HG03103 (cell line): ENCODE data around the gene DYNC2LI1.
"Not testable (repeated sequence)": the region's sequence is repeated elsewhere in the genome, so short reads cannot be mapped to it uniquely, and the experiment has no call there.

Source experiments
- ATAC-seq: cut with Tn5 transposase; IDR thresholded peaks from one replicate; pipeline ENCODE4 v1.9.1; 2021; ENCODE audit warnings: low read depth; ENCODE audit not compliant: unreplicated experiment

DYNC2LI1 gene

GRCh38 chr2:43773876-43774613, at the start of gene DYNC2LI1:
DYNC2LI1 (plus strand) TSS chr2:43774039; CDS start chr2:43774139, 100 bp downstream.
- ATAC-seq = peak; percentile 97

GRCh38 chr2:43724728-43725526, 48.9 kb upstream of the DYNC2LI1 start:
- ATAC-seq = no peak

DNA sequence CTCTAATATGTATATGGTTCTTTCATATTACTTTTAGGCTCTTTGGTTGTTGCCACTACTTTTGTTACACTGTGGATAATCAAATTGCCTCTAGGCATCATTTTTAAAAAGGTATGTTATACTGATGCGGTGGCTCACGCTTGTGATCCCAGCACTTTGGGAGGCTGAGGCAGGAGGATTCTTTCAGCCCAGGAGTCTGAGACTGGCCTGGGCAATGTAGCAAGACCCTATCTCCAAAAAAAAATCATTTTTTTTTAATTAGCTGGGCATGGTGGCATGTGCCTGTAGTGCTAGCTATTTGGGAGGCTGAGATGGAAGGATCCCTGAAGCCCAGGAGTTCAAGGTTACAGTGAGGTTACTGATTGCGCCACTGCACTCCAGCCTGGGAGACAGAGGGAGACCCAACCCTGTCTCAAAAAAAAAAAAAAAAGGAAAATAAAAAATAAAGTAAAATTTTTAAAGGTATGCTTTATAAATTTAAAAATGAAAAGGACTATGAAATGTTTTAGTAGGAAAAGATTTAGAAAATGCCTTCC, 48.1 kb upstream of the DYNC2LI1 start:
- no peak for ATAC-seq

GRCh38 chr2:43726961-43727633, 46.7 kb upstream of the DYNC2LI1 start:
- not testable (repeated sequence) for ATAC-seq

GRCh38 chr2:43727634-43728014, 46.2 kb upstream of the DYNC2LI1 start:
- ATAC-seq = no peak

DNA sequence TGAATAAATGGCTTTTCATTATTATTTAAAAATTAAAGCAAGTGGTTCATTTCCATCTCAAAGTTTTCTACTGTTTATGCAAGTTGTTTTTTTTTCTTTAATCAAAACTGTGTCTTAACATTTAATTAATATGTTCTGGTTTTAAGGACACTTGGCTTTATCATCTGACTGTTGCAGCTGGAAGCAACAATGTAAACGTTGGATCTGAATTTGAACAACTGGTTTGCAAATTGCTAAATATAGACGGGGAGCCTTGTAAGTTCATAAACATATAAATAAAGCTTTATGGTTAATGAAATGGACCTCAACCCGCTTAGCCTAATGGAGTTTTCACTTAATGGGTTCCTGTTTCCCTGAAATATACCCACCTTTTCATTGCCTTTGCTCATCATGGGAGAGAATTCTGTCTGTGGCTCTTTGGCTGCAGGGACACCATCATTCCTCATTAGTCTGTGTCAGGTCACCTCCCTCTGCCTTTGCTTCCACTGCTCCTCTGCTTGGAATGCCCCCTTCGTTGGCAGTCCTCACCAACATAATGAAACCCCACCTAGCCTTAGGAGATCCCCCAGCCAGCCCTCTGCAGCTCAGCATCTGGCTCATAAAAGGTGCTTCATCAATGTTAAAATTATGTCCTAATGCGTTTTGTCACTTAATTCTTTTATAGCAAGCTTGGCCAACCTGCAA, 44.2 kb upstream of the DYNC2LI1 start:
- no peak for ATAC-seq

DNA sequence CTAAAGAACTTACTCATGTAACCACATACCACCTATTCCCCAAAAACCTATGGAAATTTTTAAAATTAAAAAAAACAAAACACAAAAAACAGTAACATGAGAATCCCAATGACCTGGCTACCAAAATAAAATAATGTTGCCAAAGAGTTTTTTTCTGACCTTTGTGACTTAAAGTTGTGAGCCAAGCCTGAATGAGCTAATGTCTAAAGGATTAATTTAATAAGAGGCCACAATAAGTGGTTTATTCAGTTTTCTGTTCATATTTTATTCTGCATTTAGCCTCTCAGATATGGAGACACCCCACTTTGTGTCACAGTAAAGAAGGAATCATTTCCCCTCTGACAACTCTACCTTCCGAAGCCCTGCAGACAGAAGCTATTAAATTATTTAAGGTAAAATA, 42.6 kb upstream of the DYNC2LI1 start:
- no peak for ATAC-seq

DNA sequence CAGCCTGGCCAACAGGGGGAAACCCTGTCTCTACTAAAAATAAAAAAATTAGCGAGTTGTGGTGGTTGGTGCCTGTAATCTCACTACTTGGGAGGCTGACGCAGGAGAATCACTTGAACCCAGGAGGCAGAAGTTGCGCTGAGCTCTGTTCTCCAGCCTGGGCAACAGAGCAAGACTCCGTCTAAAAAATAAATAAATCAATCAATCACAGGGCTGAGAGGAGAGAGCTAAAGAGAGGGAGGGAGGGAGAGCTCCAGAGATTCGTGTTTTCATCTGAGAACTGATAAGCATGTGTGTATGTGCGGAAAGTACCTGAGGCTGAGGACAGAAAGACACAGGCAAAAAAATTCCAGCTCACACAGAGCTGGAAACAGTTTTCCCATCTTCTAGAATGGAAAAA, 37.2 kb upstream of the DYNC2LI1 start:
- no peak for ATAC-seq

DNA sequence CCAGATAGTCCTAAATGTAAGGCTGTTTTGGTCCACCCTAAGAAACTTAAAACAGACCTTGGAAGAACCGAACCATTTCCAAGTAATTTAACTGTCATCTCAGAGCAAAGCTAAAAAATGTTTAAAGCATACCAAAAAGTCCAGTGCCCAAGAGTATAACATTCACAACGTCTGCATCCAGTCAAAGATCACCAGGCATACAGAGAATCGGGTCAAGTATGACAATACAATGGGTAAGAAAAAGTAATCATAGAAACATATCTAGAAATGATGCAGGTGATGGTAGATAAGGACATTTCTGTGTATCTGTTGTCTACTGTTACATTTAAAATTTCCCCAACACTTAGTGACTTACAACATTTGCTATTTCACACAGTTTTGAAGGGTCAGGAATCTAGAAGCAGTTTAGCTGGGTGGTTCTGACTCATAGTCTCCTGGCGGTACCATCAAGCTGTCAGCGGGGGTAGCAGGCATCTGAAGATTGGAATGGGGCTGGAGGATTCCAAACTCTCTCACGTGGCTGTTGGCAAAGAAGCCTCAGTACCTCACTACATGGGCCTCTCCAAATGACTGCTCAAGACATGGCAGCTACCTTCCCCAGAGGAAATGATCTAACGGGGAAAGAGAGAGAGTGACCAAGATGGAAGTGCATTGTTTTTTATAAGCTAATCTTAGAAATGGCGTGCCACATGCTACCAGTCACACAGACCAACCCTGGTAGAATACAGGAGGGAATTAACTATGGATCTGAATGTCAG, 36.6 kb upstream of the DYNC2LI1 start:
- no peak for ATAC-seq

- no peak for ATAC-seq
Measured at GRCh38 chr2:43737855-43738254, 36.0 kb upstream of the DYNC2LI1 start.

GRCh38 chr2:43738257-43738656, 35.6 kb upstream of the DYNC2LI1 start:
- no peak for ATAC-seq

GRCh38 chr2:43743706-43744105, 30.1 kb upstream of the DYNC2LI1 start:
- no peak for ATAC-seq

DNA sequence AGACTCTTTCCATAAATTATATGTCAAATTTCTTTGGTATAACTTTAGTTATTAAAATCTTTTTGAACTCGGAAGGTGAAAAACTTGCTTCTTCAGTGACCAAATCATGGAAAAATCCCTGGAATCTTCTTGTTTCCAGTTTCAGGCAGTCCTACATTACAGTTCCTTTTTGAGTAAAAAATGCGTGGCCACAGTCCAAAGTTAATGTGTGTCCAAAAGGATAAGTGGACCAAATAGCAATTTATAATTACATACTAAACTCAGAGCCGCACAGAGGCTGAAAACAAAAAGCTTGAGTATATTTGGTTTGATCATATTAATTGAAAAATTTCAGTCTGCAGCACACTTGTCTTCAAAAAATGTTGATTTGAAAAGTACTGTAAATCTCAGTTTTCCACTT, 28.4 kb upstream of the DYNC2LI1 start:
- ATAC-seq = no peak

DNA sequence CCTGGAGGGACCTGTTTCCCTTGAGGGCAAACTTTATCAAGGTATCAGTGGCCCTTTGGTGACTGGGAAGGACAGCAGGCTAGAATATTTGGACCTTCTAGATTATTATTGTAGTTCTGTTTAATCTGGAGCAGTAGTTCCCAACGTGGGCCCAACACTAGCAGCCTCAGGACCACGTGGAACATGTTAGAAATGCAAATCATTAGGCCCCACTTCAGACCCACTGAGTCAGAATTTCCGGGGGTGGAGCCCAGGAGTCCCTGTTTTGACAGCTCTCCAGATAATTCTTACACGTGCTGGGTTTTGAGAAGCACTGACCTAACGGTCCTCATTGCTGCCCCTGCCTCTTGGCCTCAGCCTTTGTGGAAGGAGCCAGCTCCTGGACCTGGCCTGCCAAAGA, 25.5 kb upstream of the DYNC2LI1 start:
- ATAC-seq = no peak

DNA sequence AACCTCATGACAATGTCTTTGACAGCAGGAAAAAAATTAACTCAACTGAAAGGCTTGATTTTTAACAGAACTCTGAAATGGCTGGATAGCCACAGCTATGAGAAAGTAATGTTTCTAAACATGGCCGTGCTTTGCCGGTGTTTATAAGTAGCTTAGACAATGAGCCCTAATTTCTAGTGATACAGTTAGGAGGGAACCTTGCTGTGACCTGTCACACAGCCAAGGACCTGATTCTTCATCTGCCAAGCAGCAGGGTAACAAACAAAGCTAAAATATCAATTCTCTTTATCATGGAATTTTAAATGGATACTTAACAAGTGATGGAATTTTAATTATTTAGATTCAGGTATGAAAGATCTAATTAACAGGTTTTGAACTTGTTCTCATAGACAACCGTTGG, 24.3 kb upstream of the DYNC2LI1 start:
- ATAC-seq = no peak

DNA sequence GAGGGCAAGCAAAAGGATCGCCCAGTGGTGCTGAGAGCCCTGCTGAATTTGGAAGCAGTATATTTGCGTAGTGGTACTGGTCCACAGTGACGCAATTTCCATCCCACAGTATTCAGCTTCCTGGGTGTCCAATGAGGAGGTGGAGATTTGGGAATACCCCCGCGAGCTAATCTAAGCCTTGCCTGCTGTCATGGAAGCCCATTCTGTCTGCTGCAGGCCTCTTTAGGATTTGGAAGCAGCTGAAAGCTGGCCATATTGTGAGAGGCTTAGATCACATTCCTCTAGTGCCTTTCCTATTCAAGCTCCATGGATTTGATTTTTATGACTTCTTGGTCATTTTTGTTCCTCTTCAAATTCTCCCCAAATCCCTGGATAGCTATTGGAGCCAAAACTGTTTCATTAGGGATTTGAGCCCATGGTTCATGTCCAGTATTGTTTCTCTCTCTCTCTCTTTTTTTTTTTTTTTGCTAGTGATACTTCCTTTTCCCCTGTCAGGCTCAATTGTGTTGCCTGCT, 22.3 kb upstream of the DYNC2LI1 start:
- no peak for ATAC-seq

GRCh38 chr2:43752302-43752701, 21.5 kb upstream of the DYNC2LI1 start:
- ATAC-seq = no peak

DNA sequence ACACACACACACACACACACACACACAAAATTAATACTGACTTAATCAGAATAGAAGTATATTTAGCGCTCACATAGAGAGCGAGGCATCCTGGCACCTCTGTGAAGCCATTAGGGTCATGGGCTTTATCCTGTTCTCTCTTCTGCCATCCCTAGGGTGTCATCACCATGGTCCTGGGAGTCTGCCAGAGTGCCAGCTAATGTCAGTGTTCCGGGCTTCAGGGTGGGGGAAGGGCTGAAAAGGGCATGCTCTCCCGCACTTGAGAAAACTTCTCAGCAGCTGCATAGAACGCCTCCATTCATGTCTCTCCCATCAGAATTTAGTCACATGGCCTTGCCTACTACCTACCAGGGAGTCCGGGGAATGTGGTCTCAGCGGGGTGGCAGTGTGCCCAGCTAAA, 19.7 kb upstream of the DYNC2LI1 start:
- no peak for ATAC-seq

DNA sequence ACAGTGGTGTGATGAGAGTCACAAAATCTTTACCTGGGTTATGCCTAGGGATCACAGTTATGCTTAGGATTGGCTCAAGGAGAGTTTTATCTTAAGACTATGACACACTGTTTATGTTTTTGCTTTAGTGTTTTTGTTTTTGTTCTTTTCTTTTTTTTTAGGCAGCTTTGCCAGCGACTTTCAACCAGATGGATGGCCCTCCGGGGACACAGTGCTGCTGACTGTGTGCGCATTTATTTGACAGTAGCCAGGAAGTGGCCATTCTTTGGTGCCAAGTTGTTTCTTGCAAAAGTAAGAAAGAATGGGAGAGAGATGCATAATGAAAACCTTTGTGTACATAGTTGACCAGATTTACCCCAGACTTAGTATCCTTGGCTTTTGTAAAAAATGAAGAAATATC, 15.1 kb upstream of the DYNC2LI1 start:
- ATAC-seq = no peak

- ATAC-seq = no peak
Measured at GRCh38 chr2:43759195-43759594, 14.6 kb upstream of the DYNC2LI1 start.
